Endometrium (tissue), 2 donors: Measurements from ENCODE around the gene MEST.
"Not testable (repeated sequence)": the region's sequence is repeated elsewhere in the genome, so short reads cannot be mapped to it uniquely, and the experiment has no call there.

Experiments used
- FAIRE-seq: peaks from 2 replicates; lab custom pipeline; 2012; peaks lifted over from hg19 to GRCh38; lab: Jason Lieb, UNC
- donor health status: control.
- donor health status: control.

The MEST gene

GRCh38 chr7:130485734-130486113, 6.2 kb upstream of the MEST start:
- no peak for FAIRE-seq

GRCh38 chr7:130486114-130486953, 5.6 kb upstream of the MEST start:
- no peak for FAIRE-seq

- FAIRE-seq = no peak
Measured at GRCh38 chr7:130486954-130487436, 4.9 kb upstream of the MEST start.

GRCh38 chr7:130488392-130489139, 3.3 kb upstream of the MEST start:
- no peak for FAIRE-seq

GRCh38 chr7:130489140-130489983, 2.5 kb upstream of the MEST start:
- FAIRE-seq = no peak

- no peak for FAIRE-seq
Measured at GRCh38 chr7:130490311-130490791, 1.5 kb upstream of the MEST start.

- no peak for FAIRE-seq
Measured at GRCh38 chr7:130490888-130491804, 739 bp upstream of the MEST start.

GRCh38 chr7:130492523-130493274, 814 bp downstream of the MEST start:
- no peak for FAIRE-seq

GRCh38 chr7:130493275-130493873, 1.5 kb downstream of the MEST start:
- no peak for FAIRE-seq

- FAIRE-seq = no peak
Measured at GRCh38 chr7:130494431-130494858, 2.6 kb downstream of the MEST start.

GRCh38 chr7:130500463-130500862, 8.6 kb downstream of the MEST start:
- no peak for FAIRE-seq

GRCh38 chr7:130500910-130501309, 9.0 kb downstream of the MEST start:
- FAIRE-seq = no peak

GRCh38 chr7:130505753-130506152, 13.9 kb downstream of the MEST start:
- no peak for FAIRE-seq

GRCh38 chr7:130506358-130506757, 14.5 kb downstream of the MEST start:
- FAIRE-seq = no peak

- FAIRE-seq = not testable (repeated sequence)
Measured at GRCh38 chr7:130512038-130512437, 20.2 kb downstream of the MEST start.

- no peak for FAIRE-seq
Measured at GRCh38 chr7:130513447-130513846, 21.6 kb downstream of the MEST start.

- no peak for FAIRE-seq
Measured at GRCh38 chr7:130515315-130516040, 23.6 kb downstream of the MEST start.

- no peak for FAIRE-seq
Measured at GRCh38 chr7:130521258-130521951, 29.5 kb downstream of the MEST start.
